ENCODE results near the gene TLE2. TPM values are rescaled to one million over a fixed set of nuclear protein-coding genes. Genes with fewer than 3 reads are reported as not detected.

Gene TLE2
- total and polyA plus RNA-seq, 2 of the 4 experiments (the other 2 are of a cell fraction): under 0.01 to 0.41 TPM

- Histone ChIP-seq H3K4ac (ENCODE audit: low read depth, low read length) (no peak overlapping the region), H2AFZ (replicated peaks; ENCODE audit: low read length, poor library complexity) (no peak overlapping the region), H4K20me1 (ENCODE audit: insufficient read depth, low read length) (no peaks in the 10 kb centered on the region), H3K18ac (ENCODE audit: low read depth, low read length) (no peak overlapping the region), H3K27me3 (ENCODE audit: control insufficient read depth, insufficient read depth, low read length) (peaks cover 13% of the 10 kb centered on the region), H4K91ac (ENCODE audit: insufficient read depth, low read depth, low read length) (no peak overlapping the region), H4K5ac (ENCODE audit: low read depth, low read length) (no peak overlapping the region), H3K36me3 (ENCODE audit: control insufficient read depth, insufficient read depth, low read length) (no peaks in the 10 kb centered on the region), H3K9me1 (ENCODE audit: insufficient read depth, low read length) (no peaks in the 10 kb centered on the region), H3K14ac (replicated peaks; ENCODE audit: low read depth, low read length) (no peak overlapping the region), H3K4me3 (ENCODE audit: insufficient read depth, low read depth, low read length) (no peak overlapping the region), H3K27ac (ENCODE audit: insufficient read depth, low read length) (no peak overlapping the region), H2BK120ac (ENCODE audit: low read depth, low read length) (no peak overlapping the region), H2BK5ac (ENCODE audit: low read depth, low read length, poor library complexity, severe bottlenecking) (no peak overlapping the region), H4K8ac (ENCODE audit: low read depth in 2 of 2, low read length in 2 of 2) (no peak overlapping the region), H3K9me3 (ENCODE audit: control insufficient read depth, insufficient read depth, low read length) (no peaks in the 10 kb centered on the region), H3K56ac (ENCODE audit: extremely low read depth, insufficient read depth, low read length) (no peak overlapping the region), H2AK5ac (ENCODE audit: low read depth, low read length) (no peak overlapping the region), H2BK15ac (ENCODE audit: low read depth, low read length) (no peak overlapping the region), H3K9ac (ENCODE audit: low read depth, low read length) (no peak overlapping the region), H2BK20ac (ENCODE audit: low read depth, low read length) (no peak overlapping the region), H3K23ac (ENCODE audit: low read depth, low read length) (no peak overlapping the region), H3K79me1 (ENCODE audit: low read depth in 1 of 2, low read length in 2 of 2) (no peaks in the 10 kb centered on the region), H3K4me2 (ENCODE audit: low read depth, low read length) (no peak overlapping the region), H3K4me1 (ENCODE audit: control insufficient read depth, insufficient read depth, low read length) (no peaks in the 10 kb centered on the region), H2AK9ac (replicated peaks; ENCODE audit: low read depth, low read length, poor library complexity) (no peak overlapping the region)
- intact Hi-C loops (cut with micrococcal nuclease) (no loop called here), in situ Hi-C loops (cut with MboI; ENCODE audit: low sequenced_read_pairs) (no loop called here), dilution Hi-C loops (cut with HindIII; ENCODE audit: low sequenced_read_pairs, unreplicated experiment) (no loop called here)
- TF ChIP-seq RCOR1 (IDR thresholded peaks at IDR 0.05; ENCODE audit: insufficient replicate concordance, low read length): no peak
- no peak for TF ChIP-seq BHLHE40 (IDR thresholded peaks at IDR 0.05; ENCODE audit: low read depth, low read length)
- no peak for TF ChIP-seq CHD1 (IDR thresholded peaks at IDR 0.05; ENCODE audit: low read depth, low read length)
- TF ChIP-seq MXI1 (IDR thresholded peaks at IDR 0.05; ENCODE audit: borderline replicate concordance, low read depth, low read length): no peak
- no peak for TF ChIP-seq RFX5 (IDR thresholded peaks at IDR 0.05; ENCODE audit: low read depth, low read length)
- TF ChIP-seq FOS (IDR thresholded peaks at IDR 0.05; ENCODE audit: low read depth, low read length): no peak
- TF ChIP-seq CEBPB (IDR thresholded peaks at IDR 0.05; ENCODE audit: low read depth, low read length): no peak
- TF ChIP-seq MAFK (IDR thresholded peaks at IDR 0.05; ENCODE audit: low read depth, low read length): no peak
- TF ChIP-seq ELK1 (IDR thresholded peaks at IDR 0.05; ENCODE audit: borderline replicate concordance, low read depth, low read length): no peak
- TF ChIP-seq MAZ (IDR thresholded peaks at IDR 0.05; ENCODE audit: borderline replicate concordance, low read depth, low read length): no peak
- no peak for TF ChIP-seq CTCF (conservative IDR thresholded peaks at IDR 0.05; ENCODE audit: low read depth, low read length)
- ChIA-PET POLR2A (ENCODE audit: unreplicated experiment) (no interaction called here), CTCF (no interaction called here)
- no peak for ATAC-seq (ENCODE audit: low read depth)
- DNase-seq: no peak
- no TSS peak for BruUV-seq (replicated peaks)
- 80% methylated on average over 5 of the region's 18 CpGs; no CpG with 5 or more reads in 1 of the 2 experiments for WGBS, 2 experiments (ENCODE audit: extremely low coverage in 2 of 2, insufficient read length in 1 of 2)
These were observed 8.6 kb downstream of the TLE2 start for GRCh38 chr19:3020321-3020960.
